ENCODE measurements around the gene HEG1. TPM values are rescaled to one million over a fixed set of nuclear protein-coding genes. Genes with fewer than 3 reads are reported as not detected.
A peak's percentile ranks its signal among the peaks of the same experiment; 100 is the strongest.

Gene HEG1
- polyA plus RNA-seq, 1 experiment, result 98.3 TPM

- H3K9me3 ChIP-seq (ENCODE audit: control insufficient read depth, insufficient read depth, low read length), result no peaks in the 10 kb centered on the region
- CTCF ChIA-PET, result no interaction called here
- no peak within 1 kb of the TSS for H3K27ac ChIP-seq (ENCODE audit: low read depth, low read length)
- no peak for TF ChIP-seq CTCF (IDR thresholded peaks at IDR 0.05; ENCODE audit: low read depth, low read length)
- POLR2A ChIA-PET, result no interaction called here
- DNase-seq (ENCODE audit: low read depth, low spot score), result no peak
- H3K4me3 ChIP-seq (ENCODE audit: low read depth, low read length), result no peak within 1 kb of the TSS
- peaks cover 5% of the 10 kb centered on the region for H3K27me3 ChIP-seq (ENCODE audit: control insufficient read depth, insufficient read depth, low read length)
Measured at GRCh38 chr3:124934577-124934976, 121.2 kb downstream of the HEG1 start, which contains the start of gene MUC13. Gene MUC13, minus strand, starts transcription at chr3:124934751. Its CDS starts 39 bp downstream, at chr3:124934712.

GRCh38 chr3:124928333-124929202 lies 127.2 kb downstream of the HEG1 start:
- Histone ChIP-seq H3K27me3 (ENCODE audit: control insufficient read depth, insufficient read depth, low read length) (peaks cover 5% of the 10 kb centered on the region), H3K27ac (ENCODE audit: low read depth, low read length) (no peak overlapping the region), H3K4me3 (ENCODE audit: low read depth, low read length) (no peak overlapping the region), H3K9me3 (ENCODE audit: control insufficient read depth, insufficient read depth, low read length) (no peaks in the 10 kb centered on the region)
- ChIA-PET CTCF (interaction anchor here (0.5 to 1.4 kb wide), 21 partner anchors 10 to 657 kb away, joined by 3 to 19 read pairs (median 4); no protein-coding TSS in a partner anchor), POLR2A (no interaction called here)
- TF ChIP-seq CTCF (IDR thresholded peaks at IDR 0.05; ENCODE audit: low read depth, low read length), result peak; percentile 83
- DNase-seq (ENCODE audit: low read depth, low spot score), result peak; percentile 44

- H3K4me3 ChIP-seq (ENCODE audit: low read depth, low read length), result no peak overlapping the region
- POLR2A ChIA-PET, result no interaction called here
- CTCF ChIA-PET, result interaction anchor here (0.8 to 1.3 kb wide), 7 partner anchors 9 to 659 kb away, joined by 3 to 5 read pairs (median 4); no protein-coding TSS in a partner anchor
Measured at GRCh38 chr3:124927574-124928045, 128.2 kb downstream of the HEG1 start.

GRCh38 chr3:124926426-124927101 lies 129.2 kb downstream of the HEG1 start:
- ChIA-PET CTCF (interaction anchor here (1.1 to 1.3 kb wide), 4 partner anchors 8 to 660 kb away, joined by 4 to 5 read pairs (median 4); no protein-coding TSS in a partner anchor), POLR2A (no interaction called here)
- Histone ChIP-seq H3K4me3 (ENCODE audit: low read depth, low read length) (no peak overlapping the region), H3K27ac (ENCODE audit: low read depth, low read length) (no peak overlapping the region), H3K9me3 (ENCODE audit: control insufficient read depth, insufficient read depth, low read length) (no peaks in the 10 kb centered on the region), H3K27me3 (ENCODE audit: control insufficient read depth, insufficient read depth, low read length) (peaks cover 5% of the 10 kb centered on the region)
- DNase-seq (ENCODE audit: low read depth, low spot score), result no peak
- TF ChIP-seq CTCF (IDR thresholded peaks at IDR 0.05; ENCODE audit: low read depth, low read length), result no peak

More at GRCh38 chr3:124927574-124928045, 128.2 kb downstream of the HEG1 start:
- Histone ChIP-seq H3K9me3 (ENCODE audit: control insufficient read depth, insufficient read depth, low read length) (no peaks in the 10 kb centered on the region), H3K27ac (ENCODE audit: low read depth, low read length) (no peak overlapping the region), H3K27me3 (ENCODE audit: control insufficient read depth, insufficient read depth, low read length) (peaks cover 5% of the 10 kb centered on the region)
- no peak for TF ChIP-seq CTCF (IDR thresholded peaks at IDR 0.05; ENCODE audit: low read depth, low read length)
- no peak for DNase-seq (ENCODE audit: low read depth, low spot score)
